HG02970 (cell line): ENCODE measurements around the gene HSD17B12.

Experiments used
- ATAC-seq: cut with Tn5 transposase; IDR thresholded peaks from one replicate; pipeline ENCODE4 v1.9.1; 2021; ENCODE audit warnings: mild to moderate bottlenecking, moderate library complexity, moderate number of reproducible peaks; ENCODE audit not compliant: unreplicated experiment, low FRiP score

HSD17B12 gene

DNA sequence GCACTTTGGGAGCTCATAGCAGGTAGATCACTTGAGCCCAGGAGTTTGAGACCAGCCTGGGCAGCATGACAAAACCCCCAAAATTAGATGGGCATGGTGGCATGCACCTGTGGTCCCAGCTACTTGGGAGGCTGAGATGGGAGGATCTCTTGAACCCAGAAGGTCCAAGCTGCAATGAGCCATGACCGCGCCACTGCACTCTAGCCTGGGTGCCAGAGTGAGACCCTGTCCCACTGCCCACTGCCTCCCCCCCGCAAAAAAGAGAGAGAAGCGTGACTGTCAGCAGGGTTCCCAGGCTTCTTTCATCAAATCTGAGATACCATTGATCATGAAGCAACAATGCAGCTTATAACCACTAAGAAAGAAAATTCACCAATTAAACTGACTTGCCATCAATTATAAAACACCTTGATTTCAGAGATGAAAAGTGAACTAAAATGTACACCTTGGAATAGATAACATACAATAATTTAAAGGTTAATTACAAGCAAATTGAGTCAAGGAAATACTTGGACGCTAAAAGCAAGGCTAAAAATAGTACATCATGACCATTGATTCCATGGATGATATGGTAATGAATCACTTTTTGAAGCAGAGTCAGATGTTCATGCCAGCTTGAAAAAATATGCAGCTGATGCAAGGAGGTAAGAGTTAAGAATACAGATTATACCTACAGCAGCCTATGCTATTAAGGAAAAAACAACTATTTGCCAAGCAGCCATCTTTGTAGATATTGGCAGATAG is 109.3 kb downstream of the HSD17B12 start:
- ATAC-seq = no peak

DNA sequence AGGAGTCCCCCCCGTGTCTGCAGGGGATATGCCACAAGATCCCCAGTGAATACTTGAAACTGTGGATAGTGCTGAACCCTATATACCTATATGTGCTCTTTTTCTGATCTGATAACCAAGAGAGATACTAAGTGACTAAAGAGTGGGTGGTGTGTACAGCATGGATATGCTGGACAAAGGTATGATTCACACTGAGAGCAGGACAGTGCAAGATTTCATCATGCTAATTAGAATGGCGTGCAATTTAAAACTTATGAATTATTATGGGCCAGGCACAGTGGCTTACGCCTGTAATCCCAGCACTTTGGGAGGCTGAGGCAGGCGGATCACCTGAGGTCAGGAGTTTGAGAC is 109.9 kb downstream of the HSD17B12 start:
- ATAC-seq = no peak

DNA sequence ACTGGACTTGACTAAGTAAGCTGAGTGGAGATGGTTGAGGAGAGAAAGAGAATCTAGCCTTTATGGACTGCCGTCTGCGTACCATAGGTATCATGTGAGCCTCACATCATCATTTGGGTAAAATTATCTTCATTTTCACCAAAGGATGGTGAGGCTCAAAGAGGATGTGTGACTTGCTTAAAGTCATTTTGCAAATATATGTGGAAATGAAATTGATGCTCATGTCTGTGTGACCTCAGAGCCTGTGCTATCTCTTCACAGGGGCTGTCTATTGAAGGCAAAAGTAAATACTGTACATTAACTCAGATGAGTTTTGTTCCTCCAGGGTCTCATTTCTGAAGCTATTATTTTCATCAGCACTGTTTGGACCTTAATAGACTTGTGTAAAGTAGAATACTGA is 116.8 kb downstream of the HSD17B12 start:
- no peak for ATAC-seq

DNA sequence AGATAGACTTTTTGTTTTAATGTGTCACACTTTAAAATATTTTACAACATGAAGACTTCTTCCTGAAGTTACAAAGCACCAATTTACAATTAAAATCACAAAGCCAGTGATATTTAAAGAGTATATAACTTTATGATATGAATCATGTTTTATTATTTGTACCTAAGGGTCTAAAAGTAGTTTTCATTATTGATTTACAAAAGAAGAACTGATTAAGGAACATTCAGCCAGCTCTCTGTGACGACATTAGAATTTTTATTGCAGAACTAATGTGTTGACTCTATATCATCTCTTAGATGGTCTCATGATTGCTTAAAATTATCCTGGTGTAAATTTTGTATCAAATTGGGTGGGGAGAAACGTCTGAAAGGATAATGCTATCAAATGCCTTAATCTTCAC is 117.3 kb downstream of the HSD17B12 start:
- no peak for ATAC-seq

DNA sequence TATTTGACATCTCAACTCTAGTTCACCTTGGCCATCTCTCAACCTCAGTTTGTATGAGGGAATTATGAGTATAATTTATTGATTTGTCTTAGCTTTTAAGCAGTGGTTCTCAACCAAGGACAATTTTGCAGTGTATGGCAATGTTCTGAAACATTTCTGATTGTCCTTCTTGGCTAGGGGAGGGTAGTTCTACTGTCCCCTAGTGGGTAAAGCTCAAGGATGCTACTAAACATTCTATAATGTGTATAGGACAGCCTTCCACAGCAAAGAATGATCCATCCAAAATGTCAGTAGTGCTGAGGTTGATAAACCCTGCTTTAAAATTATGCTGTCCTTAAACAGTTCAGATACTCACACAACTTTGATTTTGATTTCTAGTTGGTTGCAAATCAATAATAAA is 122.0 kb downstream of the HSD17B12 start:
- no peak for ATAC-seq

DNA sequence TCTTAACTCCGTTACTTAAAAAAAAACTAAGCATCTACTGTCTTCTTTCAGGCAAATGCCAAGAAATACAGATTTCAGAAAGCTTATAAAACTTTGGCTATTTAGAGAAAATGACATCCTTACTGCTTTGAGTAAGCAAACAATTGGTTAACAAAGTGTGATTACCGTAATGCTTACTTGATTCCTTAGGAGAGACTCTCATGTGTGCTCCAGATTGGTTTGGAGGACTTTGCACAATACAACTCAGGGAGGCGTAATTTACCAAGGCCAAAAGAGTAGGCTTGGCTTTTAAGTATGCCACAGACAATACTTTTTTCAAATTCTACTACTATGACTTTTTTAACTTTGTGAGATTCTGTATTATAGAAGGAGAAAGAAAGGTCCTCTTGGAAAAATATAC is 123.2 kb downstream of the HSD17B12 start:
- no peak for ATAC-seq

DNA sequence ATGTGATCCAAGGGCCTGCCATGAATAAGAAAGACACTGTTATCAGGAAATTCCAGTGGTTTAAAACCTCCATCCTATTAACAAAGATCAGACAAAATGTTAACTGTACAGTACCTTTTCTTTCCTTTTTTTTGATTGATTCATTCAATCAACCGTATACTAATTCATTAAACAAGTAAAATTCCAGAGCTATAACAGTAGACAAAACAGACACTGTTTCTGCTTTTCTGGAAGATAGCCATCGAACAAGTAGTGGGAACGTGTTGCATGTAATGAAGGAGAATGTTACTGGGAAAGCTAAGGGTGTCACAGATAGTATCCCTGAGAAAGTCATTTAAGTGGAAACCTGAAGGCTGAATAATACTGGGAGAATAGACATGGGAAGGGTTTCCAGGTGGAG is 126.4 kb downstream of the HSD17B12 start:
- no peak for ATAC-seq

DNA sequence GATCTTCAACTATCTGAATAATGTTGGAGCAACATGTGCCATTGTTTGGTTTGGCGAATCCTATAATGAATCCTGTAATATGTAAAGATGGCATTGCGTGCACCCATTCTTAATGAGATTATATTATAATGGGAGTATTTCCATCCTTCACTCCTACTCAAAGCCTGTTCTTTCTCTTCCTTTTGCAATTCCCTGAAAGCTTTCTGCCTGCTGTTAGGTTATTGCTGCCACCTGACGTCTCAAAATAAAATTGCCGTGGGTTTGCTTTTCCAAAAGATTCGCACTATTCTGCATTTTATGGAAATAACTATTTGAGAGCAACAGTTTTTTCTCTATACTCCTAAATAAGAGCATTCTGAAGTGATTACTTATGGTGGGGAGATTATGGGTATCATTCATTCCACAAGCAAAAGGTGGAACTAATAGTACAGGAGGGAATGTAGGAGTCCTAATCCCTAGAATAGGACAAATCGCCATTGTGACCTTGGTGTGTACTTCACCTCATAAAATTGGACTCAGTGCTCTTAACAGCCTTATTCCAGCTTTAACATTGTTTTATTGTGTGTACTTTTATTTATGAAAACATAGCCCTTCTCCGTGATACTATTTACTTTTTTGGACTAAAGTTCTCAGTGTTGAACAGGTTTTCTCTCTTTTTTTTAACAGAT is 130.5 kb downstream of the HSD17B12 start:
- ATAC-seq = no peak

DNA sequence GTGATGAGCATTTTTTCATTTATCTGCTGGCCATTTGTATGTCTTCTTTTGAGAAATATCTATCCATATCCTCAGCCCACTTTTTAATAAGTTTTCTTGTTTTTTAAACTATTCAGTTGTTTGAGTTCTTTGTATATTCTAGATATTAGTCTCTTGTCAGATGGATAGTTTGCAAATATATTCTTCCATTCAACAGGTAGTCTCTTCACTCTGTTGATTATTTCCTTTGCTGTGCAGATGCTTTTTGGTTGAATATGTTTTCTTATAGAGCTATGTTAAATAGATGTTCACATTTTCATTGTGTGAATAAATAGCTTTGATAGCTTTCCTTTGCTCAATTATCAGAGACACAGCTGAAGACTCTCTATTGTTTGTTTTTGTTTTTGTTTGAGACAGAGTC is 131.9 kb downstream of the HSD17B12 start:
- no peak for ATAC-seq

DNA sequence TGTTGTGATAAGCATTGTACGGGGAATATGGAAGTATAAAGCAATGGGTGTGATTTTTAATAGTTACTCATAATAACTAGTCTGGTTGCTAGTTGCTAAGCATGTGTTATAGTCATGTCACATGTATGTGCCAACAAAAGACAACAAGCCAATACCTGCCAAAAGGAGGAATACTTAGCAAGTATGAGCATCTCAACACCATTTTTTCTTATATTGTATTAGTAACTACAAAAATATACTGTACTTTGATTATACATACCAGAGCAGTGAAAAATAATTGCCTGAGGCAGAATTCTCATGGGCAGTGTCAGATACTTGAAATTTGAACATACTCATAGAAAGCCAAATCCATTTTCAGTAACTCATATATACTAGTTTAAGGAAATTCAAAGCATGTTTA is 137.7 kb downstream of the HSD17B12 start:
- ATAC-seq = no peak

DNA sequence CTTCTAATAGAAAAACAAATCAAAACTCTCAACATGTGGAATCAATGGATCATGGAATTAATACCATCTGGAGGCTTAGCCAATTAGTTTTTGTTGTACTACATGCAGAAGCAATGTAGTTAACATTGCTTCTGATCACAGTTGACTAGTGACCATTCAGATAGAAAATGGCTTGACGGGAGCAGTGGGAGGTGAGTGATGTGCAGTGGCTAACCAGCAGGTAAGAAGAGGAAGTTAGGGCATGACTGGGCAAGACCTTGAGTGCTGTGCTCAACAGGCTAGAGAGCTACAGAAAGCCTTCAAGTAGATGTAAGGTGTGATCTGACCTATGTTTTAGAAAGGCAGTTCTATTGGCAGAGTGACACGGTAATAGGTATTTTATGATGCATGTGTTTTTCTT is 139.4 kb downstream of the HSD17B12 start:
- no peak for ATAC-seq

DNA sequence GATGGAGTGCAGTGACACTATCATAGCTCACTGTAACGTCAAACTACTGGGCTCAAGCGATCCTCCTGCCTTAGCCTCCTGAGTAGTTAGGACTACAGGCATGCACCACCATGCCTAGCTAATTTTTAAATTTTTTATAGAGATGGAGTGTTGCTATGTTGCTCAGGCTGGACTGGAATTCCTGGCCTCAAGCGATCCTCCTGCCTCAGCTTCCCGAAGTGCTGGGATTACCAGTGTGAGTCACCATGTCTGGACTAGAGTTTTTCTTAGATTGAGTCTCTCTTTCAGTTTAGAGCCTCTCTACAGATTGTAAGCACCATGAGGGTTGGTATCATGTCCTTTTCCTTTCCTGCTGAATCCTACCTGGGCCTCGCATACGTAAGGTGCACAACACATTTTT is 142.8 kb downstream of the HSD17B12 start:
- no peak for ATAC-seq

DNA sequence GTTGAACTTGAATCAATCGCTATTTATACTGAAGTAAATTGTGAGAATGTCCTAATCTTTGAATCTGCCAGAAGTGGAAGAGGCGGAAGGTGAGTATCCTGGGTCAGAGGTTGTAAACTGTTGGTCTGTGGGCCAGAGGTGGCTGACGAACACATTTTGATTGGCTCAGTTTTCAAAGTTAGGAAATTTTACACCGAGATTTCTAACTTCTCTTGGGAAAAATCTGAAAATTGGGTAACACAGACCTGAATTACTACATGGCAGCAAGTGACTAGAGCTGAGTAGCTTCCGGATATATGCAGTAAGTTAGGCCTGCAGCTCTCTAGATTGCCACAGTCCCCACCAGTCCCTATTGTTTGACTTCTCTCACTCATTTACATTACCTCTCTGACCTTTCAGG is 143.3 kb downstream of the HSD17B12 start:
- ATAC-seq = no peak

DNA sequence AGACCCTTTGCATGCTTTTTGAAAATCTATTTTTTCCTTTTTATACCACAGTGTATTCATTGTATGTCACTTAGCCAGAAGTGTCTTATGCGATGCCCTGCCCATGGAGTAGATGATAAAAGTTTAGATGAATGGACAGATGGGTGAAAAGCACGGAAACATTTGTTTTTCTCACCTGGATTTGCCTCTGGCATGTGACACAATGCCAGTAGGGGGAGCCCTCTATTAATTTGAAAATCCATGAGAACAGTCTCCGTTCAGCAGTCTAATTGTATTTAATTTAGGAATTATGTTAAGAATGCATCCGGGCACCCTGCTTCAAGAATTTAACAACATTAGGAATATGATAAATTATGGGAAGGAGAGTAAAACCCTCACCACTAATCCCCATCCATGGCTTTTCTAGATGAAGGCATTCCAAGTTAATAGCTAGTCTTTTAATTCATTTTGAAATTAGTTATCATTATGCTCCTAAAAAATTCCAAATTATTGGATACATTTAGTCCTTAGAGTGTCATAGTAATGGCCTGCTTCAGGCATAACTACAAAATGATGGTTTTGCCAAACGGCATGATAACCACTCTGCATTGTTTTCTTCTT is 144.8 kb downstream of the HSD17B12 start:
- no peak for ATAC-seq

DNA sequence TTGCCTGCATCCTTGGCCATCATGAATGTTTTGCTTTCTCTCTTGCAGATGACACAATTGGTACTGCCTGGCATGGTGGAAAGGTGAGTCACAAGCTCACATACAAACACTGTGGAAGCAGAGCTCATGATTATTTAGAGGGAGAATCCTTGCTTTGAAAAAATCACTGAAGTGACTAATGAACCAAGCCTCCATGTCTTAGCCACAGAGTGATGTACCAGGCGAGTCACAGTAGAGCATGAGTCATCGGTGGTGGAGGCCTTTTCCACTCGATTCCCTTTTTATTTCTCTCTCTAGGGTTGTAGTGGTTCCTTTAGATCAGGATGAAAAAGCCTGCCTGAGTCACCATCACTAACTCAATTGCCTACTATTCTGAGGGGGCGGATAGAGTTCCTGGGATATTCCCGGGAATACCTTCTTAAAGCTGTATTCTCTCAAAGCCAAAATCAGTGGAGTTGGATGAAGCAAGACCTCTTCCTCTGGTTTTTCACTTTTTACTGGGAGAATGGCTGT is 150.4 kb downstream of the HSD17B12 start:
- no peak for ATAC-seq

DNA sequence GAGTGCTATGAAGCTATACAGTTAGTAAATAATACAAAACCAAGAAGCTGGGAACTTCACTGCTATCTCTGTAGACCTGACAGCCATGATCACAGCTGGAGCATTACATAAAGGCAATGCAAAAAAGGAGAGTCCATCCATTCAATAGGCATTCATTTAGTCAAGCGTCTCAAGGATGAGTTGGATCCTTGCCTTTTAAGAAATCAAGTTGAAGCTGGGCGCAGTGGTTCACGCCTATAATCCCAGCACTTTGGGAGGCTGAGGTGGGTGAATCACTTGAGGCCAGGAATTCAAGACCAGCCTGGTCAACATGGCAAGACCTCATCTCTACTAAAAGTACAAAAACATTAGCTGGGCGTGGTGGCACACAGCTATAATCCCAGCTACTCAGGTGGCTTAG is 152.0 kb downstream of the HSD17B12 start:
- no peak for ATAC-seq

DNA sequence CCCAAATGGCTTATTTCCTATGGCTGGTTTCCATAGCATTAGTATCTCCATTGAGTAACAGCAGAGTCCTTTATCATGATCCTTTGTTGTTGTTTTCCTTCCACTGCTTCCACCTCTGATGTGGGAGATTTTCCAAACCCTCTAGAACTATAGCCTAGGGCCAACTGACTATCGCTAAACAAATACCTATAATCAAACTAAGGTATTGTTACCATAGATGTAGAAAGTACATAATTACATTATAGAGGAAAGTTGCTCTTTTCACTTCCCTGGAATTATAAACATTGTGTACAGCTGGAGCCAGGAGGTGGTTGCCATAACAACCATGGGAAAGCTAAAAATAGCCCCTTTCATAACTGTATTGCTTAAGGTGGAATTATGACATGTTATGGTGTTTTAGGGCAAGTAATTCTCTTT is 153.1 kb downstream of the HSD17B12 start:
- no peak for ATAC-seq

DNA sequence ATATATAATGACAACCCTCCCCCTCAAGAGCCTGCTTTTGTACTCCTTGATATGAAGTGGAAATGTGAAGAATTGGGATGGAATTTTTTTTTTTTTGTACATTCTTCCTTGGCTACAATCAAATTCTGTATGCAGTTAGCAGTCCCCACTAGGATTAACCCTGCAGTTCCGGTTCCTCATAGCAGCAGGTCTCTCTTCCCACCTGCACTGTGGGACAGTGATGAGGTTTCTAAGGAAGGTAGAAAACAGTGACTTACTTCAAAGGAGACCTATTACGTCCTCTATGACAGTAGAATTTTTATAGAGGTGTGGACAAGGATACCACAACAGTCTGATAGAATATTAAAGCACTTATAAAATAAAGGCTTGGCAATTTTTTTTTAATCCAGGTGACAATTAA is 153.7 kb downstream of the HSD17B12 start:
- ATAC-seq = no peak

DNA sequence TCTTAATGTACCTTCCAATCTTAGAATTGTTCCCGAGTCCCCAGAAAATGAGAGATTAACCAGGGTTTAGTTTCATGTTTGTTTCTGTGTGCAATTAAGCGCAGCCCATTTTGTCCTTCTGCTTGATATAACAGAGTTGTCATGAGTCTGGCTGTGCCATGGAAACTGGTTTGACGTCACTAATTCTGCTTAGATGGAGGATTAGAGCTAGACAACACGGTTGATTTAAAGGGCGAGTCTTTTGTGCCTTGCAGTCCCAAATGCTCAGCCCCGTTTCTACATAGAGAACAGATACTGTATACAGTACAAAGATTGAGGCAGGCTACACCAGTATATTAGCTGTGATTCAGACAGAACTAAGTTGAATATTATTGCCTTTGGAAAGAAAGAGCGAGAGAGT is 154.6 kb downstream of the HSD17B12 start:
- ATAC-seq = no peak

DNA sequence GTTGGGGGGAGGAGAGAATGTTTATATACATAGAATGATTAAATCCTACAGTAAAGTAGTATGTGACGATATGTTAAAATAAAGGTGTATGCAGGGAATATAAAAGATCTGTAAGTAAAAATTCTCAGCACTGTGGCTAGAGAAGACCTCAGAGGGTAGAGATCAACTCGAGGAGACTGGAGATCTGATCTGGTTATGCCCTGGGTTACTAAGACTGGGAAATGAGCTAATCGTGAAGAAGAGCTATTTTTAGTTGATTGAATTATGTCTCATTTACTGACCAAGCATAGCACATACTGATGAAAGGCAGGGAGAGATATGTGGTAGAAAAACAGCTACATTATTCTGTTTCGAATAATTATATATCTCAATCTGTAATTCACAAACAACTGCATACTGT is 157.3 kb downstream of the HSD17B12 start:
- ATAC-seq = no peak

DNA sequence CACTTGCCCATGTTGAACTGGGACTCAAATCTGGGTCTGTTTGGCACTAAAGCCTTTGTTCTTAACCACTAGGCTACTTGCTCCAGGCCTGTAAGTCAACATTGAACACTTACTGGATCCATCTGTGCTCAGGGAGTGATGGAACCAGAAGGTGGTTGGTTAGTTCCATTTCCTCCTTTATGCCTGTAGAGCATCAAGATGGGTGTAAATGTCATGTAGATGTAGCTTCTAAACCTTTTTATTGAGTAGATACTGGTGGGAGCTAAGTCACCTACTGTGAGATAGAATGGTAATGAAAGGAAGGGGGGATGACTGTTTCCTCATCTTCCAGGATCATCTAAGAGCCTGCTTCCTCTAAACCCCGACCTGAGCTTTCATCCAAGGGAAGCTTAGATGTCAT is 161.5 kb downstream of the HSD17B12 start:
- ATAC-seq = no peak

DNA sequence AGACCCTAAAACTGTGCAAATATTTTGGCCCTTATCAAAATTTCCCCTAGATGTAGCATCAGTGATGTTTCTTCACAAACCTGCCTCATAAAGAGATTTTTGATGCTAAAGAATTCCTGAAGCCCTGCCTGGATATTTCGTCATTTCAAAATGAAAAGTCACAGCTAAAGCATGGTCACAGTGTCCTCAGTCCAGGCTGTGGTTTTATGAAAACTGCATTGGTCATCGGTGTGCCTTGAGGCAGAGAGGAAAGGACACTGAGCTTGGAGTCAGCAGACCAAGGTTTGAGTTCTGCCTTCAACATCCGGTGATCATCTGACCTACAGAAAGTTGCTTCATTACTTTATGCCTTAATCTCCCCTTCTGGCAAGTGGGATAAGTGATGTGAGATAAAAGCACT is 165.3 kb downstream of the HSD17B12 start:
- ATAC-seq = no peak
